ENCODE measurements around the gene GRM7. TPM values are rescaled to one million over a fixed set of nuclear protein-coding genes. Genes with fewer than 3 reads are reported as not detected.

Gene GRM7
- total and polyA plus RNA-seq, 2 of the 4 experiments (the other 2 are of a cell fraction), result not detected

DNA sequence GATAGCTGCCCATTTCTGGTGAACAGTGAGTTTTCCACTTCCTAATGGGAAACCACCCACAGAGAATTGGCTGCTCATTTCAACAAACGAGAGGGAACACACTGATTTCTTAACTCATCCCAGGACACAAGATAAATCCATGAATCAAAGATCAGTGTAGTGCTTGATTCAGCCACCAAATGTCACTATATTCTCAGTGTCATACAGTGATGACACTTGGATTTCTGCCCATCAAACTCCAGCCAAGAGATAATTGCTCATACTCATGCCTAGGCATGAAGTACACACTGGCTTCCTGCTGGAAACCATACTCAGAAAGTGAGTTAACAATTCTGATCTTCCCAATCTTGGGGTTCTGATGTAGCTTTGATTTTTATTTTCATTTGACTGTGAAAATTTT, 35.4 kb upstream of the GRM7 start:
- Histone ChIP-seq H2BK15ac (ENCODE audit: low read depth, low read length) (no peak overlapping the region), H3K18ac (ENCODE audit: low read depth, low read length) (no peak overlapping the region), H2BK20ac (ENCODE audit: low read depth, low read length) (no peak overlapping the region), H3K14ac (replicated peaks; ENCODE audit: low read depth, low read length) (no peak overlapping the region), H3K4me3 (ENCODE audit: insufficient read depth, low read depth, low read length) (no peak overlapping the region), H3K9me1 (ENCODE audit: insufficient read depth, low read length) (no peaks in the 10 kb centered on the region), H3K4ac (ENCODE audit: low read depth, low read length) (no peak overlapping the region), H4K8ac (ENCODE audit: low read depth in 2 of 2, low read length in 2 of 2) (no peak overlapping the region), H3K4me1 (ENCODE audit: control insufficient read depth, insufficient read depth, low read length) (no peaks in the 10 kb centered on the region), H2AK9ac (replicated peaks; ENCODE audit: low read depth, low read length, poor library complexity) (no peak overlapping the region), H3K56ac (ENCODE audit: extremely low read depth, insufficient read depth, low read length) (no peak overlapping the region), H3K79me1 (ENCODE audit: low read depth in 1 of 2, low read length in 2 of 2) (no peaks in the 10 kb centered on the region), H3K9me3 (ENCODE audit: control insufficient read depth, insufficient read depth, low read length) (no peaks in the 10 kb centered on the region; the same call in none of the 2 replicates), H4K5ac (ENCODE audit: low read depth, low read length) (no peak overlapping the region), H3K27me3 (ENCODE audit: control insufficient read depth, insufficient read depth, low read length) (no peaks in the 10 kb centered on the region), H4K91ac (ENCODE audit: insufficient read depth, low read depth, low read length) (no peak overlapping the region), H2BK5ac (ENCODE audit: low read depth, low read length, poor library complexity, severe bottlenecking) (no peak overlapping the region), H2BK120ac (ENCODE audit: low read depth, low read length) (no peak overlapping the region), H4K20me1 (ENCODE audit: insufficient read depth, low read length) (no peaks in the 10 kb centered on the region), H3K27ac (ENCODE audit: insufficient read depth, low read length) (no peak overlapping the region), H3K4me2 (ENCODE audit: low read depth, low read length) (no peak overlapping the region), H2AFZ (replicated peaks; ENCODE audit: low read length, poor library complexity) (no peak overlapping the region), H3K36me3 (ENCODE audit: control insufficient read depth, insufficient read depth, low read length) (no peaks in the 10 kb centered on the region), H2AK5ac (ENCODE audit: low read depth, low read length) (no peak overlapping the region), H3K9ac (ENCODE audit: low read depth, low read length) (no peak overlapping the region), H3K23ac (ENCODE audit: low read depth, low read length) (no peak overlapping the region)
- dilution Hi-C loops (cut with HindIII; ENCODE audit: low sequenced_read_pairs, unreplicated experiment), result no loop called here
- no peak for DNase-seq
- no peak for TF ChIP-seq MXI1 (IDR thresholded peaks at IDR 0.05; ENCODE audit: borderline replicate concordance, low read depth, low read length)
- TF ChIP-seq, protein P1, sequence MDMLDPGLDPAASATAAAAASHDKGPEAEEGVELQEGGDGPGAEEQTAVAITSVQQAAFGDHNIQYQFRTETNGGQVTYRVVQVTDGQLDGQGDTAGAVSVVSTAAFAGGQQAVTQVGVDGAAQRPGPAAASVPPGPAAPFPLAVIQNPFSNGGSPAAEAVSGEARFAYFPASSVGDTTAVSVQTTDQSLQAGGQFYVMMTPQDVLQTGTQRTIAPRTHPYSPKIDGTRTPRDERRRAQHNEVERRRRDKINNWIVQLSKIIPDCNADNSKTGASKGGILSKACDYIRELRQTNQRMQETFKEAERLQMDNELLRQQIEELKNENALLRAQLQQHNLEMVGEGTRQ (IDR thresholded peaks at IDR 0.05; ENCODE audit: low read depth, low read length), result no peak
- no peak for TF ChIP-seq POLR2A (IDR thresholded peaks at IDR 0.05; ENCODE audit: low read depth, low read length)
- TF ChIP-seq, protein P2, sequence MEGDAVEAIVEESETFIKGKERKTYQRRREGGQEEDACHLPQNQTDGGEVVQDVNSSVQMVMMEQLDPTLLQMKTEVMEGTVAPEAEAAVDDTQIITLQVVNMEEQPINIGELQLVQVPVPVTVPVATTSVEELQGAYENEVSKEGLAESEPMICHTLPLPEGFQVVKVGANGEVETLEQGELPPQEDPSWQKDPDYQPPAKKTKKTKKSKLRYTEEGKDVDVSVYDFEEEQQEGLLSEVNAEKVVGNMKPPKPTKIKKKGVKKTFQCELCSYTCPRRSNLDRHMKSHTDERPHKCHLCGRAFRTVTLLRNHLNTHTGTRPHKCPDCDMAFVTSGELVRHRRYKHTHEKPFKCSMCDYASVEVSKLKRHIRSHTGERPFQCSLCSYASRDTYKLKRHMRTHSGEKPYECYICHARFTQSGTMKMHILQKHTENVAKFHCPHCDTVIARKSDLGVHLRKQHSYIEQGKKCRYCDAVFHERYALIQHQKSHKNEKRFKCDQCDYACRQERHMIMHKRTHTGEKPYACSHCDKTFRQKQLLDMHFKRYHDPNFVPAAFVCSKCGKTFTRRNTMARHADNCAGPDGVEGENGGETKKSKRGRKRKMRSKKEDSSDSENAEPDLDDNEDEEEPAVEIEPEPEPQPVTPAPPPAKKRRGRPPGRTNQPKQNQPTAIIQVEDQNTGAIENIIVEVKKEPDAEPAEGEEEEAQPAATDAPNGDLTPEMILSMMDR (conservative IDR thresholded peaks at IDR 0.05; ENCODE audit: low read depth, low read length), result no peak
- no peak for TF ChIP-seq RFX5 (IDR thresholded peaks at IDR 0.05; ENCODE audit: low read depth, low read length)
- ATAC-seq (ENCODE audit: low read depth), result no peak
- in situ Hi-C loops (cut with MboI; ENCODE audit: low sequenced_read_pairs), result no loop called here
- intact Hi-C loops (cut with micrococcal nuclease), result no loop called here
- ChIA-PET CTCF (no interaction called here), POLR2A (ENCODE audit: unreplicated experiment) (no interaction called here)
- no CpG with 5 or more reads among the region's 1 CpG for WGBS, 2 experiments (ENCODE audit: extremely low coverage in 2 of 2, insufficient read length in 1 of 2)
- BruUV-seq (replicated peaks), result no TSS peak

All from IMR-90 (cell line).